Progenitor cell of endocrine pancreas (in vitro differentiated cells): ENCODE measurements around the gene TACC2. TPM values are rescaled to one million over a fixed set of nuclear protein-coding genes. Genes with fewer than 3 reads are reported as not detected.

ENCODE experiments used
- DNase-seq: peaks from one replicate; pipeline ENCODE4 v3.0.0; 2021; ENCODE audit warnings: low spot score; ENCODE audit not compliant: unreplicated experiment
- H3K27ac Mint-ChIP-seq: 2 replicates; pipeline ENCODE4 v1.8.0; 2021; ENCODE audit warnings: mild to moderate bottlenecking, moderate library complexity, mixed read lengths
- H3K27me3 Mint-ChIP-seq: 2 replicates; pipeline ENCODE4 v1.8.0; 2021; ENCODE audit warnings: mixed read lengths
- H3K36me3 Mint-ChIP-seq: 2 replicates; pipeline ENCODE4 v1.8.0; 2022; ENCODE audit warnings: mixed read lengths; ENCODE audit not compliant: insufficient read depth
- H3K4me1 Mint-ChIP-seq: 2 replicates; pipeline ENCODE4 v1.8.0; 2021; ENCODE audit warnings: low read depth, mixed read lengths
- H3K4me3 Mint-ChIP-seq: 2 replicates; pipeline ENCODE4 v1.8.0; 2021; ENCODE audit warnings: low read depth, mild to moderate bottlenecking, moderate library complexity, mixed read lengths
- H3K9me3 Mint-ChIP-seq: 2 replicates; pipeline ENCODE4 v1.8.0; 2021; ENCODE audit warnings: low read depth, mixed read lengths
- CTCF ChIP-seq: fragments of 200-600 bp; sonication (generic); IDR thresholded peaks from one replicate; pipeline ENCODE4 v1.5.0; 2021; ENCODE audit warnings: antibody characterized with exemption, mild to moderate bottlenecking; ENCODE audit not compliant: unreplicated experiment
- total RNA-seq: library from RNA; stranded (reverse); gene quantifications from 2 replicates; pipeline ENCODE4 v1.2.1, GENCODE V29; 2021

TACC2 gene
- total RNA-seq, 1 donor from 2014 or later, result 60.4 TPM

GRCh38 chr10:122301811-122302115, 312.8 kb downstream of the TACC2 start:
- H3K27me3 Mint-ChIP-seq, result no peaks in the 10 kb centered on the region
- TF ChIP-seq CTCF, result no peak
- no peaks in the 10 kb centered on the region for H3K36me3 Mint-ChIP-seq
- H3K4me3 Mint-ChIP-seq, result no peak overlapping the region
- peaks cover 1% of the 10 kb centered on the region for H3K4me1 Mint-ChIP-seq
- peaks cover 4% of the 10 kb centered on the region for H3K9me3 Mint-ChIP-seq
- no peak for DNase-seq
- H3K27ac Mint-ChIP-seq, result no peak overlapping the region

GRCh38 chr10:122302315-122302714, 313.4 kb downstream of the TACC2 start:
- no peaks in the 10 kb centered on the region for H3K27me3 Mint-ChIP-seq
- peaks cover 4% of the 10 kb centered on the region for H3K9me3 Mint-ChIP-seq
- peaks cover 1% of the 10 kb centered on the region for H3K4me1 Mint-ChIP-seq
- no peaks in the 10 kb centered on the region for H3K36me3 Mint-ChIP-seq
- H3K4me3 Mint-ChIP-seq, result no peak overlapping the region
- no peak overlapping the region for H3K27ac Mint-ChIP-seq
- TF ChIP-seq CTCF, result no peak
- DNase-seq, result no peak

GRCh38 chr10:122303271-122304053, 314.5 kb downstream of the TACC2 start:
- Mint-ChIP-seq H3K4me1 (peaks cover 9% of the 10 kb centered on the region), H3K27me3 (no peaks in the 10 kb centered on the region), H3K9me3 (peaks cover 4% of the 10 kb centered on the region), H3K27ac (no peak overlapping the region), H3K36me3 (no peaks in the 10 kb centered on the region), H3K4me3 (no peak overlapping the region)
- DNase-seq, result no peak
- TF ChIP-seq CTCF, result no peak

Other genes starting within 250 kb of the TACC2 start
- 40.8 and 41.0 TPM in 2 replicates for gene ATE1, start 61.1 kb upstream of the TACC2 start, total RNA-seq
- gene NSMCE4A, start 13.9 kb upstream of the TACC2 start, total RNA-seq, result 57.9 and 58.2 TPM in 2 replicates